Large intestine (tissue), 3 donors: Measurements from ENCODE around the gene KCTD5. TPM values are rescaled to one million over a fixed set of nuclear protein-coding genes. Genes with fewer than 3 reads are reported as not detected.

Experiments used
- DNase-seq, 2 donors: peaks; one replicate each; pipeline versions ENCODE4 v3.0.0 to v3.0.0-alpha.2; 2013
- H3K27ac ChIP-seq: one replicate; pipeline ENCODE4 v1.5.1; 2013; ENCODE audit warnings: low read length
- H3K27me3 ChIP-seq: 2 replicates; pipeline ENCODE4 v1.6.1; 2013; ENCODE audit warnings: low read length; ENCODE audit not compliant: control insufficient read depth, insufficient read depth
- H3K36me3 ChIP-seq: 2 replicates; pipeline ENCODE4 v1.6.1; 2013; ENCODE audit warnings: low read length; ENCODE audit not compliant: control insufficient read depth, insufficient read depth
- H3K4me1 ChIP-seq: one replicate; pipeline ENCODE4 v1.6.1; 2013; ENCODE audit warnings: low read length; ENCODE audit not compliant: control insufficient read depth, insufficient read depth
- H3K4me3 ChIP-seq: one replicate; pipeline ENCODE4 v1.5.1; 2013; ENCODE audit warnings: low read length
- H3K9me3 ChIP-seq: one replicate; pipeline ENCODE4 v1.6.1; 2013; ENCODE audit warnings: mild to moderate bottlenecking, low read depth, low read length, moderate library complexity; ENCODE audit not compliant: control insufficient read depth
- WGBS: methylation state at CpG from one replicate; pipeline ENCODE4 v1.1.5; 2013; ENCODE audit warnings: low lambda C conversion rate; ENCODE audit not compliant: insufficient coverage; 5-methylcytosine and 5-hydroxymethylcytosine counted together
- polyA plus RNA-seq: library from polyadenylated mRNA; unstranded; fragments of 120-200 nt; gene quantifications from one replicate; pipeline ENCODE4 v1.2.1, GENCODE V29; 2013

The KCTD5 gene
- polyA plus RNA-seq, 1 donor, result 20.0 TPM

DNA sequence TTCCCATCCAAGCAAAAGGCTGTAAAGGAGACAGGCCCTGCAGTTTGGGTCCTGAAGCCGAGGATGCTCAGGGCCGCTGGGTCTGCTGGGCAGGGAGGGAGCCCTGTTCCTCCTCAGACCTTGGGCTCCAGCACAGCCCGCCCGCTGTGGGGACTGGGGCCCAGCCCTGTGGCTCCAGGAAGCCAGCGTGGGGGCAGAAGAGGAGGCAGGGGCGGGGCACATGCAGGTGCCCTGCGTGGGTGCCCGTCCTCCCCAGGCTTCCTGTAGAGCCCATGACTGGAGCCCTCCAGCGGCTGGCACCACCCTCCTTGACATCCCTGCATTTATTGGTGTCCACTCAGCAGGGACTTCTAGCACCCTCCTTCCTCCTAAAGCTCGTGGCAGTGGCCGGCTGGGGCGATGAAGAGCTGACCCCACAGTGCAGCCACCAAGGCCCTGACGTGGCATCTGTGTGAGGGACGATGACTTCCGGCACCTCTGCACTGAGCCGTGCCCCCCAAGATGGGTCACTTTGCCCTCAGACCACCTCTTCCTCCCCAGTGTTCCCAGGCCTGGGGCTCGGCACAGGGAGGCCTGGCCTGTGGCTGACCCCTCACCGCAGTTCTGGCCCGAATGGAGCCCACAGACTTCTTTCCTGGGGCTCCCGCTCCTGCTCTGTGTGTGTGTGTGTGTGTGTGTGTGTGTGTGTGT lies 27.8 kb downstream of the KCTD5 start:
- Histone ChIP-seq H3K27ac (no peak overlapping the region), H3K4me1 (no peaks in the 10 kb centered on the region), H3K36me3 (peaks cover 34% of the 10 kb centered on the region), H3K9me3 (no peaks in the 10 kb centered on the region), H3K27me3 (peaks cover 2% of the 10 kb centered on the region), H3K4me3 (no peak overlapping the region)
- DNase-seq, result no peak
- no CpG with 5 or more reads among the region's 20 CpGs for WGBS

DNA sequence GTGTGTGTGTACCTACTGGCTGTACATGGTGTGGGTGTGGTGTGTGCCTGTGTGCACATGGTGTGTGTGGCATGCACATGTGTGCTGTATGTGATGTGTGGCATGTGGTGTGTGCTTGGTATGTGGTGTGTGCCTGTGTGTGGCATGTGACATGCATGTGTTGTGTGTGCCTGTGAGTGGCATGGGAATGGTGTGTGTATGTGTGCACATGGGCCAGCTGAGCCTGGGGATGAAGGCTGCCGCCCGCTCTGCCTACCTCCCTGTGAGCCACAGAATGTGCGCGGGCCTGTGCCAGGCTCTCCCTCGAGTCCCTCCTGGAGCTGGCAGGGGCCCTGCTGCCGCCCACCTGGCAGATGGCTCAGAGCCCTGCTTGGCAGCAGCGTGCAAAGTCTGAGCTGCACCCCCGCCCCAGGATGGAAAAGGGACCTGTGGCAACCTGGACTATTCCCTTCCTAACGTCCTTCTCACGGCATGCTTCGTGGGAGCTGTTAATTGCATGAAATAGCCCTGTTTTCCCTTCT lies 28.4 kb downstream of the KCTD5 start:
- H3K27me3 ChIP-seq, result peaks cover 7% of the 10 kb centered on the region
- no peak for DNase-seq
- no CpG with 5 or more reads among the region's 11 CpGs for WGBS
- peaks cover 1% of the 10 kb centered on the region for H3K4me1 ChIP-seq
- H3K36me3 ChIP-seq, result peaks cover 29% of the 10 kb centered on the region
- no peaks in the 10 kb centered on the region for H3K9me3 ChIP-seq
- no peak overlapping the region for H3K27ac ChIP-seq
- H3K4me3 ChIP-seq, result no peak overlapping the region

- Histone ChIP-seq H3K9me3 (no peaks in the 10 kb centered on the region), H3K4me3 (no peak overlapping the region), H3K4me1 (peaks cover 3% of the 10 kb centered on the region), H3K36me3 (peaks cover 25% of the 10 kb centered on the region), H3K27ac (no peak overlapping the region), H3K27me3 (peaks cover 11% of the 10 kb centered on the region)
- DNase-seq, result no peak
- 0% methylated on average over 1 of the region's 22 CpGs for WGBS
Observed at GRCh38 chr16:2711370-2712062, 29.2 kb downstream of the KCTD5 start.

DNA sequence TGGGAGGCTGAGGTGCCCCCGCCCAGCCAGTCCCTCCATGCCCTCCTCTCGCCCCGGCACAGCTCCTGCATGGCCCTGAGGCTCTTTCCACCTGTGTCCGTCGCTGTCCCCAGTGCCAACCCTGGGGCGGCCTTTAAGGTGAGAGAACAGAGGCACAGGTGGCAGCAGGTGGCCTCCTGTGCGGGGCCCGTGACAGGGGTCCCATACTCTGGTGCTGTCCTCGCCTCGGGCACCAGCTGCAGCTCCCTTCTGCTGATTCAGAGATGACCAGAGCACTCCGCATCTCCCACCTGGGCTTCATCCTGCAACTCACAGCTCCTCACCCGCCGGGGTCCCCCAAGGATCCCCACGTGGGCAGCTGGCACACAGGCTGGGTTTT lies 29.7 kb downstream of the KCTD5 start:
- no CpG with 5 or more reads among the region's 14 CpGs for WGBS
- DNase-seq, result no peak
- Histone ChIP-seq H3K27ac (no peak overlapping the region), H3K4me1 (peaks cover 3% of the 10 kb centered on the region), H3K9me3 (no peaks in the 10 kb centered on the region), H3K4me3 (no peak overlapping the region), H3K36me3 (peaks cover 24% of the 10 kb centered on the region), H3K27me3 (peaks cover 11% of the 10 kb centered on the region)

GRCh38 chr16:2712546-2712945 lies 30.2 kb downstream of the KCTD5 start:
- Histone ChIP-seq H3K27ac (no peak overlapping the region), H3K27me3 (peaks cover 11% of the 10 kb centered on the region), H3K36me3 (peaks cover 19% of the 10 kb centered on the region), H3K9me3 (no peaks in the 10 kb centered on the region), H3K4me3 (no peak overlapping the region), H3K4me1 (peaks cover 3% of the 10 kb centered on the region)
- DNase-seq, result no peak
- WGBS, result 80% methylated on average over 1 of the region's 21 CpGs

- Histone ChIP-seq H3K27ac (no peak overlapping the region), H3K9me3 (no peaks in the 10 kb centered on the region), H3K4me1 (peaks cover 3% of the 10 kb centered on the region), H3K36me3 (peaks cover 9% of the 10 kb centered on the region), H3K4me3 (no peak overlapping the region), H3K27me3 (peaks cover 11% of the 10 kb centered on the region)
- DNase-seq, result no peak
- WGBS, result no CpG with 5 or more reads among the region's 14 CpGs
Observed at GRCh38 chr16:2713523-2713922, 31.2 kb downstream of the KCTD5 start.

- Histone ChIP-seq H3K9me3 (no peaks in the 10 kb centered on the region), H3K4me3 (no peak overlapping the region), H3K27me3 (peaks cover 11% of the 10 kb centered on the region), H3K4me1 (peaks cover 3% of the 10 kb centered on the region), H3K36me3 (peaks cover 6% of the 10 kb centered on the region), H3K27ac (no peak overlapping the region)
- DNase-seq, result no peak
- no CpG with 5 or more reads among the region's 28 CpGs for WGBS
Observed at GRCh38 chr16:2713985-2714774, 31.9 kb downstream of the KCTD5 start.

DNA sequence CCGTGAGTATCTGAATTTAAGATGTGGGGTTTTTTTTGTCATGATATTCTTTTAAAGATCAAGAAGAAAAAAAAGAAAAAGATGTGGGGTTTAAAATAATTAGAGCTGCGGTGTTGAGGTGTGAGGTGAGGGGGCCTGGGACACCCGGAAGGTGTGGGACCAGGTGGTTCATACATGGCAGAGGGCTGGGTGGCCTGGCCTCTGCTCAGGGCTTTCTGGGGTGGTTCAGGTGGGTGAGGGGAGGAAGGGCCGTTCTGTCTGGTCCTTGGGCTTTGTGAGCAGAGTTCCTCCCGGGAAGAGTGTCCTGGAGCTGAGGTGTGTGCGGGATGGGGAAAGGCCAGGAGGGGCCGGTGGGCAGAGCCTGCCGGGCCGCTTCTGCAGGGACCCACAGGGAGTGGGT lies 32.7 kb downstream of the KCTD5 start:
- DNase-seq, result no peak
- 59% methylated on average over 2 of the region's 9 CpGs for WGBS
- Histone ChIP-seq H3K27ac (no peak overlapping the region), H3K4me3 (no peak overlapping the region), H3K4me1 (peaks cover 3% of the 10 kb centered on the region), H3K36me3 (no peaks in the 10 kb centered on the region), H3K9me3 (no peaks in the 10 kb centered on the region), H3K27me3 (peaks cover 11% of the 10 kb centered on the region)

DNA sequence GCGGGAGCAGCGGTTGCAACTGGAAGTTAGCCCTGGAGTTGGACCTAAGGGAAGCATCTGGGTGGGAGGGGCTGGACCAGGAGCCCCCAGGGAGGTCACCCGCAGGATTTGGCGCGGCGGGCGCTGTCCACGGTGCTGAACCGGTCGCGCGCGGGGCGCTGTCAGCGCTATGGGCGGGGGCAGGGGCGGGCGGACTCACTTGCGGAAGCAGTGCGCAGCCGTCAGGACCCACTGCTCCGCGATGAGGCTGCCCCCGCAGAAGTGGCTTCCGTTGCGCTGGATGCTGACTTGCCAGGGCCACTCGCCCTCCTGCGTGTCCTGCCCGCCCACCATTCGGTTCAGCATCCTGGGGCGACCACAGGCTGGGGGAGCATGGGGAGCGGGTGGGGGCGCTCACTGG lies 33.2 kb downstream of the KCTD5 start:
- H3K27ac ChIP-seq, result no peak overlapping the region
- WGBS, result no CpG with 5 or more reads among the region's 33 CpGs
- peaks cover 11% of the 10 kb centered on the region for H3K27me3 ChIP-seq
- DNase-seq, result peak; percentile 46 to 49
- no peak overlapping the region for H3K4me3 ChIP-seq
- no peaks in the 10 kb centered on the region for H3K36me3 ChIP-seq
- peaks cover 3% of the 10 kb centered on the region for H3K4me1 ChIP-seq
- no peaks in the 10 kb centered on the region for H3K9me3 ChIP-seq
